ENCODE data around the gene CELA3B. TPM values are rescaled to one million over a fixed set of nuclear protein-coding genes. Genes with fewer than 3 reads are reported as not detected.
"Not testable (repeated sequence)": the region's sequence is repeated elsewhere in the genome, so short reads cannot be mapped to it uniquely, and the experiment has no call there.

The CELA3B gene
- total RNA-seq, 4 donors from 2014 or later, result not detected

DNA sequence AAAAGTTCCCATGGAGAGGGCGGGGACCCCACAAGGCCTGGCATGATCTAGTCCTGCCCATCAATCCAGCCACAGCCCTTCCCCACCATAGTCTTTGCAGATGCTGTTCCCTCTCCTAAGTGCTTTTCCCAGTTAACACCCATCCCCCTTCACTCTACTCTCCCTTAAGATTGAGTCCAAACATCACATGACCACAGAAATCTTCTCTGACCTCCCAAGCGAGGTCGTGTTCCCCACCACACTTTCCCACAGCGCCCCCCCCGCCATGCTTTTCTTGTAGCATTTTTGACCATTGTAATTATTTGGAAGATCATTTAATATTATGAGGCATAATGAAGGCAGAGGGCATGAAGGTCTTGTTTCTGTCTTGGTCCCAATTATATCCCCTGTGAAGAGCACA is 35.5 kb upstream of the CELA3B start:
- Histone ChIP-seq H3K36me3 (no peaks in the 10 kb centered on the region), H3K27me3 (no peaks in the 10 kb centered on the region), H3K4me1 (peaks cover 0 to 28% (median 2%) of the 10 kb centered on the region in 4 donors), H3K4me3 (no peak overlapping the region), H3K27ac (peak overlapping the region in 1 of 4 donors; percentile 69), H3K9me3 (no peaks in the 10 kb centered on the region)
- TF ChIP-seq CTCF (IDR thresholded peaks at IDR 0.05), result no peak
- no peak for DNase-seq

DNA sequence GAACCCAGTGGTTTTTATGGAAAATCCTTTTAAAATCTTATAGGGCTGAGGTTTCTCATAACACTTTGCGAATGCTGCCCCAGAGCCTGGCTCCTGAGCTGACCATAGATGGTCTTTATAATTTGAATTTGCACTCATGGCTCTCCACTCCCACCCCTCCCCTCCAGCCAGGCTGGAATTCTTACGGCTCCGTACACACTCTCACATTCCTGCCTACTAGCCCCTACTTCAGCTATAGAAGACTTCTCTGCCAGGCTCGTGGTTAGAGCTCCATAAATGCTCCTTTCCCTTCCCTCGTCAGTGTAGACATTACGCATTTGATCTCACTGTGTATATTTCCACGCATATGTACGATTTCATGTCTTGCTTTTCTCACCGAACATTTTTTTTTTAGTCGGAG is 34.4 kb upstream of the CELA3B start:
- Histone ChIP-seq H3K27me3 (no peaks in the 10 kb centered on the region), H3K9me3 (no peaks in the 10 kb centered on the region), H3K4me3 (no peak overlapping the region), H3K36me3 (no peaks in the 10 kb centered on the region), H3K4me1 (peaks cover 0 to 28% (median 0%) of the 10 kb centered on the region in 4 donors), H3K27ac (peak overlapping the region in 1 of 4 donors; percentile 69)
- no peak for TF ChIP-seq POLR2A (IDR thresholded peaks at IDR 0.05)
- no peak for TF ChIP-seq CTCF (IDR thresholded peaks at IDR 0.05)
- no peak for DNase-seq

DNA sequence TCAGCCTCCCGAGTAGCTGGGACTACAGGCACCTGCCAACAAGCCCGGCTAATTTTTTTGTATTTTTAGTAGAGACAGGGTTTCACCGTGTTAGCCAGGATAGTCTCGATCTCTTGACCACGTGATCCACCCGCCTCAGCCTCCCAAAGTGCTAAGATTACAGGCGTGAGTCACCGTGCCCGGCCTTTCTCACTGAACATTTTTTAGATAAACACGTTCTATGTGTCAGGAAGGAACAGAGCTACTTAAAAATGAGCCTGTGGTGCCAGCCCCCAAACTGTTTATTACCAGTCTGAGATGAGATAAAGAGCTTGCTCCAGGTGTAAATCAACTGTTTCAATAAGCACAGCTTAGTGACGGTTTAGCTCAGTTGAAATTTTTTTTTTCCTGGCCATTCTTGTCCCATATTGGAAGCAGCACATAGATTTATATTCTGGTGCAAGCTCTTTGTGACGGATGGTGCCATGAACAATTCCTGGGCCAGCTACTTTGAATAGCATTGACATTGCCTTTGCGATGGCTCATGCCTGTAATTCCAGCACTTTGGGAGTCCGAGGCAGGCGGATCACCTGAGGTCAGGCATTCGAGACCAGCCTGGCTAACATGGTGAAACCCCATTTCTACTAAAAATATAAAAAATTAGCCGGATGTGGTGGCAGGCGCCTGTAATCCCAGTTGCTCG is 33.7 kb upstream of the CELA3B start:
- H3K9me3 ChIP-seq, H3K4me3 ChIP-seq, H3K36me3 ChIP-seq, DNase-seq, H3K27me3 ChIP-seq: not testable (repeated sequence)
- H3K27ac ChIP-seq, result peak overlapping the region in 1 of 4 donors; percentile 69
- peaks cover 0 to 22% (median 0%) of the 10 kb centered on the region in 4 donors for H3K4me1 ChIP-seq

GRCh38 chr1:21944733-21945073 is 32.1 kb upstream of the CELA3B start:
- Histone ChIP-seq H3K27me3 (no peaks in the 10 kb centered on the region), H3K4me1 (peaks cover 0 to 6% (median 0%) of the 10 kb centered on the region in 4 donors), H3K27ac (peak overlapping the region in 1 of 4 donors; percentile 69), H3K36me3 (no peaks in the 10 kb centered on the region), H3K4me3 (no peak overlapping the region), H3K9me3 (no peaks in the 10 kb centered on the region)
- no peak for DNase-seq
- no peak for TF ChIP-seq POLR2A (IDR thresholded peaks at IDR 0.05)
- no peak for TF ChIP-seq CTCF (IDR thresholded peaks at IDR 0.05)

DNA sequence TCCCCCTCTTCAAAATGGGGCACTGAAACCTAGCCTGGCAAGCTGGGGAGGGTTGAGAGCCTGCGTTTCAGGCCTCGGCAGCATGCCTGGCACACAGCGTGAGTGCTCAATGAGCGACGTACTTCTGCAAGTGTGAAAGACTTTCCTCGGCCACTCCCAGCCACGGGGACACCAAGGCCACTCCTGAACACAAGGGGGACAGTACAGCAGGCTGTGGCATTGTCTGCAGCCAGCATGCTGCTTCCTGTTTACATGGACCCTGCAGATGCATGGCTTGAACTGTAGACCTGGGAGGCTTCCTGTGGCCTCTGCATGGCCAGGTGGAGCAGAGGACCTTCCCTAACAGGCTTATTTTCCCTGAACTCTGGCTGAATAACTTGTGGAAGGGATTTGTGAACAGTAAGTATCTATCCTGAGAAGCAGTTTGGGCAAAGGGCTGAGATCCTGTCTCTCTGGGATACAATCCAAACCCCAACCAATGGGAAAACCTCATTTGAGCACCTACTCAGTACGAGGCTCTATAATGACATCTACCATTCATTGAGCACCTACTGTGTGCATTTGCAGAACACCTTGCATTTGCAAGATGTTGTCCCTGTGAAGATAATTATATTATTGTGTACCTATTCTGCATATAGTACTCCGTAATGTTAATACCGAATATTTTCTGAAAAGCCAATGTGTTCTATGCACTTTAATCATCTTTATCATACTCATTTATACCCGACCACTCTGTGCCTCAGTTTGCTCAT is 29.8 kb upstream of the CELA3B start:
- H3K4me3 ChIP-seq, result no peak overlapping the region
- TF ChIP-seq CTCF (IDR thresholded peaks at IDR 0.05), result peak in 3 of 6 experiments; percentile 3 to 26 (median 22)
- no peak for TF ChIP-seq POLR2A (IDR thresholded peaks at IDR 0.05)
- H3K36me3 ChIP-seq, result no peaks in the 10 kb centered on the region
- H3K27ac ChIP-seq, result peak overlapping the region in 1 of 4 donors; percentile 8
- DNase-seq, result no peak
- H3K4me1 ChIP-seq, result no peaks in the 10 kb centered on the region
- no peaks in the 10 kb centered on the region for H3K9me3 ChIP-seq
- H3K27me3 ChIP-seq, result no peaks in the 10 kb centered on the region

GRCh38 chr1:21950734-21951133 is 26.1 kb upstream of the CELA3B start:
- Histone ChIP-seq H3K4me3 (no peak overlapping the region), H3K27me3 (no peaks in the 10 kb centered on the region), H3K36me3 (no peaks in the 10 kb centered on the region), H3K9me3 (no peaks in the 10 kb centered on the region), H3K27ac (no peak overlapping the region), H3K4me1 (no peaks in the 10 kb centered on the region)
- no peak for TF ChIP-seq POLR2A (IDR thresholded peaks at IDR 0.05)
- TF ChIP-seq CTCF (IDR thresholded peaks at IDR 0.05), result no peak
- no peak for DNase-seq

All from Peyer's patch (tissue), 4 donors.